ENCODE measurements around the gene CDK15.
"Not testable (repeated sequence)": the region's sequence is repeated elsewhere in the genome, so short reads cannot be mapped to it uniquely, and the experiment has no call there.

CDK15 gene

GRCh38 chr2:201790291-201790690 lies 16.0 kb upstream of the CDK15 start:
- DNase-seq = no peak

GRCh38 chr2:201790989-201791388 lies 15.3 kb upstream of the CDK15 start:
- no peak for DNase-seq

GRCh38 chr2:201793631-201794030 lies 12.7 kb upstream of the CDK15 start:
- DNase-seq = no peak

GRCh38 chr2:201794294-201794693 lies 12.0 kb upstream of the CDK15 start:
- no peak for DNase-seq

GRCh38 chr2:201795607-201796477 lies 10.5 kb upstream of the CDK15 start:
- DNase-seq = no peak

- DNase-seq = no peak
Measured at GRCh38 chr2:201796478-201796865, 9.9 kb upstream of the CDK15 start.

GRCh38 chr2:201797175-201797840 lies 9.0 kb upstream of the CDK15 start:
- DNase-seq = no peak

GRCh38 chr2:201798252-201798913 lies 8.0 kb upstream of the CDK15 start:
- DNase-seq = no peak

GRCh38 chr2:201798914-201799285 lies 7.4 kb upstream of the CDK15 start:
- not testable (repeated sequence) for DNase-seq

GRCh38 chr2:201807452-201807999 lies 1.2 kb downstream of the CDK15 start:
- DNase-seq = no peak

GRCh38 chr2:201808027-201808426 lies 1.7 kb downstream of the CDK15 start:
- DNase-seq = no peak

- DNase-seq = no peak
Measured at GRCh38 chr2:201809633-201810032, 3.3 kb downstream of the CDK15 start.

- DNase-seq = not testable (repeated sequence)
Measured at GRCh38 chr2:201810604-201811003, 4.3 kb downstream of the CDK15 start.

- no peak for DNase-seq
Measured at GRCh38 chr2:201813996-201814760, 7.8 kb downstream of the CDK15 start.

GRCh38 chr2:201816657-201817575 lies 10.6 kb downstream of the CDK15 start:
- no peak for DNase-seq

- DNase-seq = no peak
Measured at GRCh38 chr2:201820383-201821007, 14.2 kb downstream of the CDK15 start.

GRCh38 chr2:201821080-201821479 lies 14.7 kb downstream of the CDK15 start:
- no peak for DNase-seq

- no peak for DNase-seq
Measured at GRCh38 chr2:201824212-201824611, 17.9 kb downstream of the CDK15 start.

GRCh38 chr2:201827621-201828020 lies 21.3 kb downstream of the CDK15 start:
- DNase-seq = no peak

GRCh38 chr2:201828220-201828619 lies 21.9 kb downstream of the CDK15 start:
- no peak for DNase-seq

GRCh38 chr2:201830666-201831065 lies 24.3 kb downstream of the CDK15 start:
- no peak for DNase-seq

All from stimulated activated CD4-positive, alpha-beta T cell treated with anti-CD3 and anti-CD28 coated beads, Interleukin-15, amount 100 ng/mL, for 24 hours (primary cell).